Measurements from ENCODE around the gene CD200.

DNA sequence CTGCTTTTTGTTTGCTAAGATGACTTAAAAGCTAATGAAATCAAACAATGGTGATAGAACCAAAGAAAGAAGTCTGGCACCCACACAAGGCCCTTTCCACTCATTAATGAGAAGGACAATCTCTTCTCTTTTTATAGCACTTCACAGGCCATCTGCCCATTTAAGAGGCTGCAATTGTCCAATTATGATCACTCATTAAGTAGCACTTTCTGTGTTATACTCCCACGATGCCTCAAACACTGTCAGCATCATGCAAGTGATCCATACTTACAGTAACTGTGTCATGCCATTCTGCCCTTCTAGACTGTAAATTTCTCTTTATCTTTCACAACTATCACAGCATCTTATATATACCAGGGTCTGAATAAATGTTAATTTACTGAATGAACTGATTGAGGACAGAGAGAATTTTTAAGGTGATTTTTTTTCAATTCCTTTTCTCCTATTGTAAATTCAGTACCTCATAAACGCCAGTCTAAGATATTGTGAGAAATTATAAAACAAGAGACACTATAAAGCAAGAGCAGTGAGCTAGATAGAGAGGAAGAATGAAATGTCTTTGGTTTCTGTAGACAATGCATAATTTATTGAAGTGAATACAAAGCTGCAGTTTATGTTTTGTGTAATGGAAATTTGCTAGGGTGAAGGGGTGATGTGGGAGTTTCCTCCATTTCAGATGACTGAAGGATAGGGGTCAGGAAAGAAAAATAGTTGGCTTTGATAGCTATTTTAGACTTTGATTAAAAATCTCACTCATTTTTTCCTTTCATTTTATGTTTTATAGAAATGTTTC is 17.3 kb downstream of the CD200 start:
- TF ChIP-seq CTCF (conservative IDR thresholded peaks at IDR 0.05; ENCODE audit: low read depth, low read length) (no peak), EZH2 (IDR thresholded peaks at IDR 0.05; ENCODE audit: borderline replicate concordance, low read depth, low read length, poor library complexity, severe bottlenecking) (no peak)
